Ammon's horn (tissue), 1 donor: Measurements from ENCODE around the gene DNAH6.

Source experiments
- DNase-seq: peaks from one replicate; pipeline ENCODE4 v3.0.0-alpha.2; 2016; ENCODE audit warnings: low spot score

The DNAH6 gene

DNA sequence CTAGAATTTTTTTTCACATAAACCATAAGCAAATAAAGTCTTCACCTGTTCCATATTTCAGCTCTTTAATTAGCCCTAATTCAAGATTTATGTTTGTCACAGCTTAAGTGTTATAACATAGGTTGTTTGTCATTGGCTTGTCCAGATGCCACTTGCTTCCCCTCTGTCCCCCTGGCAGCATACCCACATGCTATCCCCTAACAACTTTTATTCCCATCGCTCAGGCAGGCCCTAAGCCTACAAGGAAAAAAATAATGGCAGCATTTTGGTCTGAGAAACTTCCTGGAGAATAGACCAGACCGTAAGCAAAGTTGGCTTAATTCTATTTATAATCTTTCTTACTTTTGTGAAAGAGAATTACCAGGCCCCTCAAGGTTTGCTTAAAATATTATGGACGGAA lies 173.9 kb downstream of the DNAH6 start:
- no peak for DNase-seq

DNA sequence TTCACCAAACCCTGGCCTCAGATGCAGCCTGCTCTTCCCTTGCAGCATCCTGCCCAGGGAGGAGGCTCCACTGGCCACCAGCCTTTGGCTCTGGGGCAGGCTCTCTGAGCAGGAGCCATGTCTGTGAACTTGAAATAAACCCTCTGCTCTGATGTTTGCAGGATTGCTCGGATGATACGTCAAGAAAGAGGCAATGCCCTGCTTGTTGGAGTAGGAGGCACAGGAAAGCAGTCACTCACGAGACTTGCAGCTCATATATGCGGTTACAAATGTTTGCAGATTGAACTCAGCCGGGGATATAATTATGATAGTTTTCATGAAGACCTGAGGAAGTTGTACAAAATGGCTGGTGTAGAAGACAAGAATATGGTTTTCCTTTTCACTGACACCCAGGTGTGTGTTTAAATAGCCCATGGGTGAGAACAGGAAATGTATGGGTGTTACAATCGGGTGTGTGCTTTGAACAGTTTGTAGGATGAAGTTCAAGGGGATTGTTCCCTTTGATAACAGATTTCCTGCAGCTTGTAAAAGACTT lies 177.9 kb downstream of the DNAH6 start:
- DNase-seq, result no peak

DNA sequence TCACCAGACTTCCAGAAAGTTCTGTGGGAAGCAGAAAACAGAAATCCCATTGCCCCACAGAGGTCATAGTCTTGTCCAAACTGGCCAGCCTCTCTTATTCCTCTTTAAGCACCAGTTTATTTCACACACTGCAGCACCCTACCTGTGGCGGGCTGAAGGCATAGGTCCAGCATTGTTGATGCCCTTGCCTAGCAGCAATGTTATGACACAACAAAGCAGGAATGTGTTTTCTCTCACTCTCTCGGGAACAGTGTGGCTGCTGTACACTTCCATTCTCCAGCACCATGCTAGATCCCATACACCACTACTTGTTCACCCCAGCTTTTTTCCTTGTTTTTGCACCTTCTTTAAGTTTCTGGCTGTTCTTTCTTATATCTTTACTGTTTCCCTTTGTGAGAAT lies 181.6 kb downstream of the DNAH6 start:
- DNase-seq, result no peak

DNA sequence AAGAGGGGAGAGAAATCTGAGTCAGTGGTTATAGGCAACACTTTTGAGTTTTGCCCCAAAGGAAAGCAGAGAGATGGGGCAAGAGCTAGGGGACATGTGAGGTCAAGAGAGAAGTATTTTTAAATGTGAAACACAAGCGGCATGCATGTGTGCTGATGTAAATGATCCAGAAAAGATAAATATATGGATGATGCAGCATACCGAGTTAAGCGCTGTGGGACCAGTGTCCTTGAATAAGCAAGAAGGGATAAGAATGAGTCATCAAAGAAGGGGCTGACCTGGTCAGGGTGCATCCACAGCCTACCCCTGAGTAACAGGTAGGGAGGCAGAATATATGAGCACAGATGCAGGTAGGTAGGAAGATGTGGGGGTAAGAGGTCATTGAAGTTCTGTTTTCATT lies 183.7 kb downstream of the DNAH6 start:
- no peak for DNase-seq

DNA sequence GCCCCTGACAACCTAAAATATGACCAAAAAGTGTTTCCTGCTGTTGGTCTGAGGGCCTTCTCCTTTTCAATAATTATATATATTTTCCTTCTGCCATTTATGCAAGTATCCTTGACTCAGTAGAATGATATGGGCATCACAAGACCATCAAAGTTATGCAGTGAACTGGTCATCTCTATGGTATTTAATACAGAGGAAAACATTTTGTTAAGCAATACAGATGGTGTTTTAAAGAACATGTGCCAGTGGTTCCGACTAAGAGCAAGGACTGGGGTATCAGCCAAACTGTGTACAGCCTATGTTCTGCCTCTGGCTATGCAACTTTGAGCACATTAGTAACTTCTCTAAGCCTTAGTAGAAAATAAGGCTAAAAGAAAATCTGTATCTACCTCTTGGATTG lies 185.6 kb downstream of the DNAH6 start:
- DNase-seq, result no peak

DNA sequence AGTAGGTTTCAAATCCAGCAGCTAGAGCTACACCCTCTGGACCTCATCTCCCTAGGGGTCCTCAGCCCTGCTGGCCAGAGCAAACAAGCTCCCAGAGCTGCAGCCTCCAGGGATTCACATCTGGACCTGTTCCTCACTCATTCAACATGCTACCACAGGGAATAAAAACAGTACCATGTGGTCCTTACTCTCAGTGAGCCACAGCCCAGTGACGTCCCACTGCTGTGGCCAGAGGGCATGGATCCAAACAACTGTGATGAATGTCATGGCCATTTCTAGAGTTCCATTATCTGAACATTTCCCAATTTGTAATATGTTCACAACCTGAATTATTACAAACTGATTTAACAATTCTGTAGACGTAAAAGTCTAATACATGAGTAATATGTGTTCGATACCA lies 186.6 kb downstream of the DNAH6 start:
- no peak for DNase-seq

DNA sequence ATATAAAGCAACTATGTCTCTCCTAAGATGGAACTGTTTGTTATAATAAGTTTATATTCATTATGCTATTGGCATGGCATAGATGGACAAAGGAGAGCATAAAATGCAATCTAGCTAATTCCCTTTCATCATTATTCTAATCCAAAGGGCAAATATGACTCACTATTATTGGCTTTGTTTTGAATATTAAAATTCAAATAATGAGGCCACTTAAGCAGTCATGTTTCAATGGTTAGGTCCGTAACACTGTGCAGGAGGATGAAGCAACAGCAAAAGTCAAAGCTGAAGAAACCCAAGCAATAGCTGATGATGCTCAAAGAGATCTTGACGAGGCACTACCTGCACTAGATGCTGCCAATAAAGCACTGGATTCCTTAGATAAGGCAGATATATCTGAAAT lies 187.5 kb downstream of the DNAH6 start:
- no peak for DNase-seq

DNA sequence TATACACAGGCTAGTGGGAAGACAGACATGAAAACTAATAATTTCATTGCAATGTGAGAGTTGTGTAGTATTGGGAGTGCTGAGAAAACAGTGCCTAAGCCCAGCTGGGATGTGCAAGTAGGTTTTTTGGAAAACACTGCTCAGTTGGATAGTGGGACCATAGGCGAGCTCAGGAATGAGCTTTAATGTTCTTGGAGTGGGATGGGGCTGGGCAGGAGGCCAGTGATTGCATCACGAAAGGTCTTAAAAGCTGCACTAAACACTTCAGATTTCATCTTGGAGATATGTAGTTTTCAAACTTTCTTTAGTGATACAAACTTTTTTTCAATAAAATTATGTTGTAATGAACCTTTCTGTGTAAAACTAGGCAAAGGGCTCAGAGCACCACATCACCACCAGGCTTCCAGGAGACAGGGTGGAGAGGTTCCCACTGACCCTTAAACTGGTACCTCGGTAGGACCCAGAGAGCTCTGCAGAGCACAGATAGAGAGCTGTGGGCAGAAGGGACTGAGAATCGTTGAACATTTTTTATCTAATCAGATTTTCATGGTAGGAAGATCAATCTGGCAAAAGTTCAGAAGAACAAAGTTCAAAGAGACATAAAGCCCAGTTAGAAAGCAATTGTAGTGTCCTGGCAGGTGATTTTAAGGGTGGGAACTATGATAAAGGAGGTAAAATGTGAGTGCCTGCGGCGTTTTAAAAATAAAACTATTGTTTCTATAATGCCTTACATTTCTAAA lies 188.4 kb downstream of the DNAH6 start:
- no peak for DNase-seq

DNA sequence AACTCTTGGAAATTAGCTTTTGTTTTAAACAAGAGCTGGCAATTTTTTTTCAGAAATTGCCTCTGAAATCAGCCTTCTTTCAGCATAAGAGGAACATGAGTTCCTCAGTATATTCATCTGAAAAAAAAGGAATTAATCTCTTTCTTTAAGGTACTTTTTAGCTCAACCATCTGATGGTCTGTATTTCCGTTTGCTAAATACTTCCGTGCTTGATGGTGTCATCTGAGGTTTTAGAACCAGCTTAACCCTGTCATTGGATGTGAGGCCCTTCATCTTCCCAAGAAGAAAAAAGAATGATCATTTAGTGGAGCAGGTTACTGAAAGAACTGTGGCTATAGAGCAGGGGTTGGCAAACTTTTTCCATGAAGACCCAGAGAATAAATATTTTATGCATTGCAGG lies 189.6 kb downstream of the DNAH6 start:
- DNase-seq, result no peak

DNA sequence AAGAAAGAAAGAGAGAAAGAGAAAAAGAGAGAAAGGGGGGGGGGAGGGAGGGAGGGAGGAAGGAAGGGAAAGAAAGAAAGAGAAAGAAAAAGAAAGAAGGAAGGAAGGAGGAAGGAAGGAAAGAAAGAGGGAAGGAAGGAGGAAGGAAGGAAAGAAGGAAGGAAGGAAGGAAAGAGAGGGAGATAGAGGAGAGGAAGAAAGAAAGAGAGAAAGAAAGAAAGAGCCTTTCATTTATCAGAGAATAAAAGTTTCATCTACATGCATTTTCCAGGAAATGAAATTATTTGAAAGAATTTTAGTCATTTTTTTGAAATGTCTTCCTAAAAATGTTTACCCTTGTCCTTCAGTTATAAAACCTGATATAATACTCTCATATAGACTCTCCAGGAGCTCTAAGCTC lies 192.1 kb downstream of the DNAH6 start:
- no peak for DNase-seq

DNA sequence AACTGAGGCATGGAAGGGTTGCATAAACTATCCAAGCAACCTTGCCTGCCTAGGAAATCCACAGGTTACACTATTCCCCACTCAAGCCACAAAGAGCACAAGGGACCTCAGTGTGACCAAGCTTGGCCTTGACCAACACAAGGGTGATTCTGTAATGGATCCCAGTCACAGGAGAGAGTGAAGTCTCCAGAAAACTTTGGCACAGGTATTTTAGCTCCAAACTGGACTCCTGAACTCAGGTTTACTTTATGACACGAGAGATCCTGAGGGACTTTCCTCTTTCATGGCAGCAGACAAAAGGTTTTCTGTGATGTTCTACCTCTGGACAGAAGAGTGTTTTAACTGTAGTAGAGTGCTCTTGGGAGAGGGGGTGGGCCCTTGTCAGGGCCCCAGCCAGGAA lies 195.4 kb downstream of the DNAH6 start:
- DNase-seq, result no peak

DNA sequence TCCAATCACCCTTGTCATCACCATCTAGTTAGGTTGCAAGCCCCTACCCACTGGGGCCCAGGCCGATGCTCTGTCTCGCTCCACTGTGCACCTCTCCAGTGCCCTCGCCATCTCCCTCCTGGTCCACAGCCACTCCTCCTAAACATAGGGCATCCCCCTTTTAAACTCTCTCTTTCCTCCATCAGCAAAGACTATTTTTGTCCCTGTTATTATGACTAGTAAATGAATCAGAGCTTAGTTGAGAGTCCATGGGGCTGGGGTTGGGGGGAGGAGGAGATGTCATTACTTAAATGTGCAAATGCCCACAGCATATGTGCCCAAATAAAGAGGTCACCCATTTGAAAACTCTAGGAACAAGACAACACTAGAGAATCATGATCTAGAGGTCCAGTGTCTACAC lies 197.1 kb downstream of the DNAH6 start:
- DNase-seq, result no peak

DNA sequence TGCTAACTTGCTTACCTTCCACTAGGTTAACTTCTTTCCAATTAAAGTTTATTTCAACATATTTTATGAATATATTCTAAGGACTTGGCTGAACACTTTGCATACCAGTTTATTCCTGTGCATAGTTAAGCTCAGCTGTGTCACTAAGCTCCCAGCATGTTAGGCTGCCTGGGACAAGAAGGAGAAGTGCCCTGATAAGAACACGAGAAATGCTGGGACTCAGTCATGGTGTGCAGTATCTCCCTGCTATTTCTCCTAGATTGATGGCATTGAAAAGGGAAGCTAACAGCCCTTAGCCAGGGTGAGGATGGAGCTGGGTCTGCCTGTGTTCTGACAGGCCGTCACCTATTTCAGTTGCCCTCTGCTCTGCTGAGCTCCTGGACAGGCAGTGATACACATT lies 200.3 kb downstream of the DNAH6 start:
- DNase-seq, result no peak

DNA sequence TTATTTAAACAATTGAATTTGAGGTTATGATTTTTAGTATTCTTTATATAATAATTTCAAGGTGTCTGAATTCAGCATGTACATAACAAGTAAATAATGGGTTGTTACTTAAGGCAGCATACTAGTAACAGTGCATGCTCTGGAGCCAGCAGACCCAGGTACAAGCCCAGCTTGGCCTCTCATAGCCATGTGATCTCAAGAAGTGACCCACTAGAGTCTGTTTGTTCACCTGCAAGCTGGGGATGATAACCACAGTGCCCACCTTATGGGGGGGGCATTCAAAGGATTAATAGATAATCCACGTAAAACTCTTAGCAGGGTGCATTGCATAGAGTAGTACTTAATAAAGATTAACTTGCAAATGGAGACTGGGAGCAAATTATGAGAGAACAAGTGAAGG lies 201.0 kb downstream of the DNAH6 start:
- no peak for DNase-seq

DNA sequence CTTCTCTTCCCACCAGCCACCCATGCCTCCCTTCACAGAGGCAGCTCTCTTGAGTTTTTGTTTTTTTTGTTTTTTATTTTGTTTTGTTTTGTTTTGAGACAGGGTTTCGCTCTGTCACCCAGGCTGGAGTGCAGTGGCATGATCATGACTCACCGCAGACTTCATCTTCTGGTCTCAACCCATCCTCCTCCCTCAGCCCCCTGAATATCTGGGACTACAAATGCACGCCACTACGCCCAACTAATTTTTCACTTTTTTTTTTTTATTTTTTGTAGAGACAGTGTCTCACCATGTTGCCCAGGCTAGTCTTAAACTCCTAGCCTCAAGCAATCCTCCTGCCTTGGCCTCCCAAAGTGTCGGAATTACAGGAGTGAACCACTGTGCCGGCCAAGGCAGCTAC lies 203.1 kb downstream of the DNAH6 start:
- no peak for DNase-seq

DNA sequence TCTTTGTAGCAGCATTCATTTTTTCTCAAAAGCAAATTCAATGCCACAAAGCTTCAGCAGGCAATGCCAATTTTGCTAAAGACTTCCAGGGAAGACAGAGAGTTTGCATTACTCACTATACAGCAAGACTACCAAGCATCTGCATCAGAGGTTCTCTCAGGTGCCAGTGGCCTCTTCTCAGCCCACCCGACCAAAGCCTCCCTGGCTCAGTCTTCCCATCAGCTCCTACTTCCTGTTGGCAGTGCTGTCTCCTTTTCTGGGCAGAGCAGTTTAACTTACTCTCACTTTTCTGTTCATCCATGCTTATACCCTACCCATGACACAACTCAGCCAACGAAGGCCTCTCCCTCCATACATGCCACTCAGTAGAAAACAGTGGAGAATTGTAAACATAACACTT lies 207.5 kb downstream of the DNAH6 start:
- no peak for DNase-seq

DNA sequence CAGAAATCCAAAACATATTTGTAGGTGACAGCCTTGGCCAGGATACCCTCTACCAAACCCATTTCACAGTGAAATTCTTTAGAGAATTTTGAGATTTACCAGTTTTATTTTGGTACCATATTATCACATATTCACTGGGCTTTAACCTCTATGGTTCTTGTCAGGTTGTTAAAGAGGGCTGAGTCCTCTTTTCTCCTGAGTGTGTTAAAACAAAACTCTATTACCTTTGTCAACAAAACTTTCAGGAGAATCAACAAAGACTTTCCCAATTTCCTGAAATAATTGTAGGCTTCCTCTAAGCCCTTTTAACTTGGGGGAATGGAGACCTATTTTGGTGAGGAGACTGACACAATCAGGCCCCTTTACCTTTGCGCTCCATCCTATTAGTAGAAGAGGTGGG lies 209.4 kb downstream of the DNAH6 start:
- DNase-seq, result no peak

DNA sequence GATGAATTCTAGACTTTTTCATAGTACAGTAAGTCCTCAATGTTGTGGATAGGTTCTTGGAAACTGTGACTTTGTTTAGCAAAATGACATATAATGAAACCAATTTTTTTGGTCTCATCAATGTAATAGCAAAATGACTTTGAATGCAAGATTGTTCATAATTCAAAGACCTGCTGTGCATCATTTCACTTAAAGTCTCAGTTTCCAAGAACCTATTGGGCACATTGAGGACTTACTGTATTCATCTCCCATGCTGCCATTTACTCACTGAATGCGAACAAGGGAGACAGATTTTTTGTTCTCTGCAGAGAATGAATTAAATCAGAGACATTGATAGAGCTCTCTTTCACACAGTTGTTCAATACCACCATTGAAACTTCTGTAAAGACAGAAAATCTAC lies 211.0 kb downstream of the DNAH6 start:
- DNase-seq, result no peak

DNA sequence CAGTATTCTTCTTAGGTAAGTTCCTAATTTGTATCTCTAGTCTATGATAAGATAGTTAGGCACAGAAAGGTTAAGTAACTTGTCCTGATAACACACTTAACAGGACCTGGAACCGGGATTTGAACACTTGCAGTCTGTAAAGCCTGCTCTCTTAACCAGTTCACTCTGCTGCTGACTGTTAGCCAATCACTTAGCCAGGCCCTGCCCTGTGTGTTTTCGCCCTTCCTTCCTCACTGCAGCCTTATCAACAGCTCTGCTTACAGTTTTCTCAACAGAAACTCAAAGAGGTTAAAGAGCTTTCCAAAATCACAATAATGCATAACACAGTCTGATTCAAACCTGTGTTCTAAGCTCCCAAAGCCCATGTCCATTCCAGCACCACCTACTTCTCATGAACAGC lies 212.9 kb downstream of the DNAH6 start:
- no peak for DNase-seq

DNA sequence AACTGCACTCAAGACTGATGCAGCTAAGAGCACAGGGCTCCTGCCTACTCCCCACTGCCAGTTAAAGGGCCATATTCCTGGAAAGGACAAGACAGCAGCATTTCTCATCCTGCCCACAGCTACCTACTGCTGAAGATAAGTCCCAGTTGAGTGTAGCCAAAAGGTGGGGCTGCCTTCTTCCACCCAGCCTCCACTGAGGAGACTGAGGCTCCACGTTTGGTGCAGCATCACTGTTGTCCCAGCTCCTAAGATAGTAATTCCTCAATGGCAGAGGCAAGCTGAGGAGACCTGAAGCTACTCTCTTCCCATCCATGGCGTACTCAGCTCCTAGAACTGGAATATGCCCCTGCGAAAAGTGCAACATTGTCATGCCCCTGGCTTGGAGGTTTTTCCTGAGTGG lies 214.9 kb downstream of the DNAH6 start:
- no peak for DNase-seq

DNA sequence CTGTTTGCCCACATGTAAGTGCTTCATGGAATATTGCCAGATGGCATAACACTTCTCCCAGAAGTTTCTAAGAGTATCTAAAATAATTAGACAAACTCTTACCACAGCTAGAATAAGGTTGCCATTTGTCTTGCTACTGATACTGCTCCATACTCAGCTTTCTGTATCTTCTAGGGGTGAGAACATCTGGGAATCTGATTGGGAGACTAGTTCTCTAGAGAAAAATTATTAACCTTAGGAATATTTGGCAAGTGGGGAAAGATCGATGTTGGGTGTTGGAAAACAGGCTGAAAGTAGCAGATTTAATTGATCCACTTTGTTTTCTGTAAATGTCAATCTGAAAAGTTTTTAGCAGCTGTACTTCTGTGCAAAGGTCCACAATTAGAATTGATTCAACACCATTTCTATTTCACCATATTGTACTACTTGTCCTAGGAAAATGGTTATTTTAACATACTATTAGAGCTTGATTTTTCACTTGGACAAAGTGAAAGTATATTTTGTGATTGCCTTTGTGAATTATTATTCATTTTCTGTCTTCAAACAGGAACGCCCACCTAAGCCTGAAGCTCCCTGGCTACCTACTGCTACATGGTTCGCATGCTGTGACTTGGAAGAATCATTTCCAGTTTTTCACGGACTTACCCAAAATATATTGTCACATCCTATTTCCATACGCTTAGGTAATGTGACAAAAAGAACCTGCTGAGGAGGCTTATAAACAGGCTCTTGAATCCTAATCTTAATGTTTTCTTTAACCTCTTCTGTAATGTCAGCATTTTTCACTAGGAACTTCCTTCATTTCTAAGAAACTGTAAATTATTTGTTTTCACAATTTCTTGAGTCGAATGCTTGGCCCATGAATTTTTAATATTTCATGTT lies 216.8 kb downstream of the DNAH6 start:
- DNase-seq, result no peak

DNA sequence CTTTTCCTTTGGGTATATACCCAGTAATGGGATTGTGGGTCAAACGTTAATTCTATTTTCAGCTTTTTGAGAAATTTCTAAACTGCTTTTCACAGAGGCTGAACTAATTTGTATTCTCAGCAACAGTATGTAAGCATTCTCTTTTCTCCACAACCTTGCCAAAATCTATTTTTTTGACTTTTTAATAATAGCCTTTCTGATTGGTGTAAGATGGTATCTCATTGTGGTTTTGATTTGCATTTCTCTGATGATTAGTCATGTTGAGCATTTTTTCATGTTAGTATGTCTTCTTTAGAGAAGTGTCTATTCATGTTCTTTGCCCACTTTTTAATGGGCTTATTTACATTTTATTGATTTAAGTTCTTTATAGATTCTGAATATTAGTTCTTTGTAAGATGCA lies 219.1 kb downstream of the DNAH6 start:
- DNase-seq, result no peak

DNA sequence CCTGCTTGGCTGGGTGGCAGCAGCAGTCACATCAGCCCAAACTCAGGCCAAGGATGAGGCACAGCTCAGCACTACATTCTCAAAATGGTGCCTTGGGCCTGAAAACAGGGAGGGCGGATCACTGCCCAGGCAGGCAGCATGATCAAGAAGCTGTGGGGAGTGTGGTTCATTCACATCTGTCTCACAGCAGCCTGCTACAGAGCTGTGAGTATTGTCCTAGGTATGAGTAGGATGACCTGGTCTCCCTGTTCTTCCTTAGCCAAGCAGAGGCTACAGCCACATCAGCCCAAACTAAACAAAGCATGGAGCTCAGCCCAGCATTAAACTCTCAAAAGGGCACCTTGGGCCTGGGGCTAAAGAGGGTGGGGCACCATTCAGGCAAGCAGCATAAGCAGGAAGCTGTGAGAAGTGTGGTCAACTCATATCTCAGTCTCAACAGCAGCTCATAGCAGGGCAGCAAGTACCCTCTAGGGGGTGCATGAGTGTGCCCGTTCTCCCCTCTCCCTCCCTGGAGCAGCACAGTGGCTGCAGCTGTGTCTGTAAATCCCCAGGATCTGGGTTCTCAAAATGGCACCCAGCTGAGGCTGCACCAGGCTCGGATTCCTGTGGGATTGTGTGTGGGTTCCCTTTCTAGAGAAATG lies 225.0 kb downstream of the DNAH6 start:
- DNase-seq, result no peak
